Left forelimb (tissue), 1 donor: ENCODE measurements around the gene SPDYE16.
A peak's percentile ranks its signal among the peaks of the same experiment; 100 is the strongest.
"Not testable (repeated sequence)": the region's sequence is repeated elsewhere in the genome, so short reads cannot be mapped to it uniquely, and the experiment has no call there.

ENCODE experiments used
- DNase-seq: peaks from one replicate; pipeline ENCODE4 v3.0.0-alpha.2; 2018; ENCODE audit warnings: low spot score

SPDYE16 gene

GRCh38 chr7:76549855-76550248 lies 6.8 kb upstream of the SPDYE16 start:
- DNase-seq, result not testable (repeated sequence)

- peak; percentile 87 for DNase-seq
Measured at GRCh38 chr7:76549025-76549854, 6.1 kb upstream of the SPDYE16 start.

DNA sequence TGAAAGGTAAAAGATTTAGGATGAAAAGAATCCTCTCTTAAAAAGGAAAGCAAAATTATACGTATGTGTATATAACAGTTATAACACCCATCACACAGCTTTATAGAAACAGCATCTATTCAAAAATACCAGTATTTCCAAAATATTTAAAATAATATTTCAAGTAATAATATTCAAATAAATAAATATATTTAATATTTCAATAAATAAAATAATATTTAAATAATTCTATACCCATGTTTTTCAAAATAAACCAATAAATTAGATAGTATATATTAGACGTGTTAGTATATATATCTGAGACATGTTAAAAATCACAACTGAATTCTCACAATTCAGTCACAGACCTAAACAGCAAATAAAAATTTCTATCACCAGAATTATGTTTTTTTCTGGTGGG lies 11.5 kb downstream of the SPDYE16 start:
- not testable (repeated sequence) for DNase-seq

- DNase-seq, result not testable (repeated sequence)
Measured at GRCh38 chr7:76526183-76526582, 16.9 kb downstream of the SPDYE16 start.

DNA sequence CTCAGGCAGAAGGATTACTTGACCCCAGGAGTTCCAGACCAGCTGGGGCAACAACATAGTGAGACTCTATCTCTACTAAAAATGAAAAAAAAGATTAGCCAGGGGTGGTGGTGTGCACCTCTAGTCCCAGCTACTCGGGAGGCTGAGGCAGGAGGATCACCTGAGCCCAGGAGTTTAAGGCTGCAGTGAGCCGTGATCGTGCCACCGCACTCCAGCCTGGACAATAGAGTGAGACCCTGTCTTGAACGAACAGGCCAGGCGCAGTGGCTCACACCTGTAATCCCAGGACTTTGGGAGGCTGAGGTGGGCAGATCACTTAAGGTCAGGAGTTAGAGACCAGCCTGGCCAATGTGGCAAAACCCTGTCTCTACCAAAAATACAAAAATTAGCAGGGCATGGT lies 26.2 kb downstream of the SPDYE16 start:
- not testable (repeated sequence) for DNase-seq

- peak; percentile 77 for DNase-seq
Measured at GRCh38 chr7:76515999-76516443, 27.1 kb downstream of the SPDYE16 start.

DNA sequence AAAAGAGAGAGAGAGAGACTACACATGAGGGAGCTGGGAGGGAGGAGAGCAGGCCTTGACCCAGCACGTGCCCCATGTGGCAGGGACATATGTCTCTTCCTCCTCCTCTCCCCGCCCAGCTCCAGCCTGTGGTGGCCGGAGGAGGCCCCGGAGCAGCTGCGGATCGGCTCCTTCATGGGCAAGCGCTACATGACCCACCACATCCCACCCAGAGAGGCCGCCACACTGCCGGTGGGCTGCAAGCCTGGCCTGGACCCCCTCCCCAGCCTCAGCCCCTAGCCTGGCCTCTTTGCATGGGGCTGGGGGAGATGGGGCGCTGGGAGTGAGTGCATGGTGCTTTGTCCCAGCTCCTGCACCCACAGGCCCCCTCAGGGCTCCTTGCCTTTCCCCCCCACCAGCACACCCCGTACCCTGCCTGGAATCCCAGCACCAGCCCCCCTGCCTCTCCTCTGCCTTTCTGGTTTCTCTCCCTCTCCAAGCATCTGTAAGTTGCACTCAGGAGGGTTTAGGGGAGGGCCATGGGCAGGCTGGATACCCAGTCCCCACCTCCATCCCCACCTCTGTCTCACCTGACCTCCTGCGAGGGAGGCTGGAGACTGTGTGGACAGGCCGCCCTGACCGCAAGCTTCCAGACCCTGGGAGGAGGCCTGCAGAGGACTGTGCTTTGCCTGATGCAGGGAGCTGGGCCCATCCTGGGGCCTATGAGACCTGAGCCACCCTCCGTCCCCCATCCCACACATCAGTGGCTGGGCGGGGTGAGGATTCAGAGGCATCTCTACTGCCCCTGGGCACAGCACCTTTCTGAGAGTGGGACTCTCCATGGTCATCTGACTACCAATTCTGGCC lies 27.9 kb downstream of the SPDYE16 start:
- DNase-seq, result peak; percentile 62

DNA sequence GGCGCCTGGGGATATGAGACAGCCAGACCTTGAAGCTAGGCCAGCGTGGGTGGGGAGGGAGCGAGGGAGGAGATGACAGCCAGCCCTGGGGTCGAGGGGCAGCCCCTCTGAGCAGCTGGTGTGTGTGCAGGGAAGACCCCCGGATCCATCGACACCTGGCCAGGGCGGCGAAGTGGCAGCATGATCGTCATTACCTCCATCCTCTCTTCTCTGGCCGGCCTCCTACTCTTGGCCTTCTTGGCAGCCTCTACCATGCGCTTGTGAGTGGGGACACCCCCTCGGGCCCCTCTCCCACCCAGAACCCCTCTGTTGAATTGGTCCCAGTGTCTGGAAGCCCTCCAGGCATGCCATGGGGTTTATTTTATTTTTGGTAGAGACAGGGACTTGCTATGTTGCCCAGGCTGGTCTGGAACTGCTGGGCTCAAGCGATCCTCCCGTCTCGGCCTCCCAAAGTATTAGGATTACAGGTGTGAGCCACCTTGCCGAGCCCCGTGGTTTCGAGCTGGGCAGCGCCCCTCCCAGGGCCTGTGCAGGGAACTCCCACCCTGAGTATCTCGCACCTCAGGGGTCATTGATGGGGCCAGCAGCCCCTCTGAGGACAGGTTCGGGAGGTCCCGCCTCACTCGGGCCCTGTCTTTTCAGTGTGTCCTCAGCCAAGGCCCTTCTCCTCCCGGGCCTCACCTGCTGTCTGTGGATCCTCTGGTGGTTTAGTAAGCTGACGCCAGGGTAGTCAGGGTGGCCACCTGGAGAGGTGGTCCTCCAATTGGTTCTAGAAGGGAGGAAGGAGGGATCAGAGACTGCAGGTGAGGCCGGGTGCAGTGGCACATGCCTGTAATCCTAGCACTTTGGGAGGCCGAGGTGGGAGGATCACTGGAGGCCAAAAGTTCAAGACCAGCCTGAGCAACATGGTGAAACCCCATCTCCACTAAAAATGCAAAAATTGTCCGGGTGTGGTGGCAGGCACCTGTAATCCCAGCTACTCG lies 29.0 kb downstream of the SPDYE16 start:
- DNase-seq, result peak; percentile 25

DNA sequence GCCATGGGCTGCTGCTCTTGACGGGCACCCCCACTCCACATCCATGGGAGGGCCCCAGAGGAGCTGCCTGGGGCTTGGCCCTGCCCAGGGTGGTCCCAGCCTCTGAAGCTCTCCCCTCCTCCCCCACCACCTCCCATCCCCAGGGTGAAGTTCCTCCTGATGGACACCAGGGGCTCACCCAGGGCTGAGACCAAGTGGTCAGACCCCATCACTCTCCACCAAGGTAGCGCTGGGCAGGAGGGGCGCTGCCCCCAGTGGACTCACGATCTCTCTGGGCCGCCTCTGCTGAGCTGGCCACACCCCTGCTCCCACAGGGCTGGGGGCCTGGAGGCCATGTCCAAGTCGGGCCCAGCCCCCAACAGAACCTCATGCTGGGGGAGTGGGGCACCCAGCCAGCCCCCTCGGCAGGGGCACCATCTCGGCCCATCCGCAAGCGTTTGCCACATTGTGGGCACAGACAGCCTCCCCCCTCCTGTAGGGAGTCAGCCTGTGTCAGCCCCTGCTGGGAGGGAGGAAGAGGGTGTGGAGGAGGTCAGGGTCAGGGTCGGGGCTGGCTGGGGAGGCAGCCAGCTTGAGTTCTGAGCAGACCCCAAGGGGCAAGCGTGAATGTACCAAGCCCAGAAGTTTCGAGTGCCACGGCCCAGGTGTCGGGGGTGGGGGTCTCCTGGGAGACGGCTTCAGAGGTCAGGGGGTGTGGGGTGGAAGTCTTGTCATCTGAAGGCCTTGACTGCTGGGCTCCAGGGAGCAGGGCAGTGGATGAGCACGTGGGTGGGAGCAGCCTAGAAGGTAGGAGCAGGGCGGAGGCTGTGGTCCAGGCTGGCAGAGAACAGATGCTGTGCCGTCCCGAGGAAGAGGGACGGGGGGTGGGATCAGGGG lies 29.9 kb downstream of the SPDYE16 start:
- DNase-seq, result peak; percentile 62

DNA sequence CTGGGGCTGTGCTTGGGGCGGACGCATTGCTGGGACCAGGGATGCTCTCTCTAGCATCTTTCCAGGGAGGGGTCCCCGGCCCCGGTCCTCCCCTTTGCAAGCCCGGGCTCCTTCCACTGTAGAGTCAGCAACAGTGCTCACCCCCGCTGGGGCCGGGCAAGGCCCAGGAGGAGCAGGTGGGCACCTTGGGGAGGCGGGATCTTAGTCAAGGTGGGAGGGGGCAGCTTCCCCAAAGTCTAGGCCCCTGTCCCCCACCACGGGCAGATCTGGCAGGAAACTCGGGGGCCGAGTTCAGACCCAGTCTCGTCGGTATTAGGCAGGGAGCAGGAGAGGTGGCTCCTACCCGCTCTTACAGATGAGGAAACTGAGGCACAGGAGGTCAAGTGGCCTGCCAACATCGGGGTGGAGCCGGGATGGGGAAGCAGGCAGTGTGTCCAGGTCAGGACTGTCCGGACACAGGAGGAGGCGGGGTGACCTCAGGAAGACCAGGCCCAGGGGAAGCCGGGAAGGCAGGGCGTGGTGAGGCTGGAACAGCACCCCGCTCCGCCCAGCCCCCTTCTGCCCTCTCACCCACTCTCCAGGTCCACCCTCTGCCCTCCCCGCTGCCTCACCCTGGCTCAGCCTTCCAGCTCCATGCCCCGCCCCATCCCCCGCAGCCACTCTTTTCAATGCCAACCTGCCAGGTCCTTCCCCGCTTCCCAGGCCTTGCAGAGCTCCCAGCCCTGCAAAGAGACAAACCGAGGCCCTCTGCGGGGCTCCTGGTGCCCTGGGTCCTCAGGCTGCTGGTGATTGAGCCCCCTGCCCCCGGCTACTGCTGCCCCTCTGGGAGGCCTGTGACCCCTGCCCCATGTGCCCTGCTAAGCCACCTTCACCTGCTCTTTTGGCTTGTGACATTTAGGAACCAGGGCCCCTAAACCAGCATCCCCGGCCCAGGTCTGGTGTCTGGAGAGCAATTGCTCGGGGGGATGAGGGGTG lies 30.9 kb downstream of the SPDYE16 start:
- peak; percentile 1 for DNase-seq

DNA sequence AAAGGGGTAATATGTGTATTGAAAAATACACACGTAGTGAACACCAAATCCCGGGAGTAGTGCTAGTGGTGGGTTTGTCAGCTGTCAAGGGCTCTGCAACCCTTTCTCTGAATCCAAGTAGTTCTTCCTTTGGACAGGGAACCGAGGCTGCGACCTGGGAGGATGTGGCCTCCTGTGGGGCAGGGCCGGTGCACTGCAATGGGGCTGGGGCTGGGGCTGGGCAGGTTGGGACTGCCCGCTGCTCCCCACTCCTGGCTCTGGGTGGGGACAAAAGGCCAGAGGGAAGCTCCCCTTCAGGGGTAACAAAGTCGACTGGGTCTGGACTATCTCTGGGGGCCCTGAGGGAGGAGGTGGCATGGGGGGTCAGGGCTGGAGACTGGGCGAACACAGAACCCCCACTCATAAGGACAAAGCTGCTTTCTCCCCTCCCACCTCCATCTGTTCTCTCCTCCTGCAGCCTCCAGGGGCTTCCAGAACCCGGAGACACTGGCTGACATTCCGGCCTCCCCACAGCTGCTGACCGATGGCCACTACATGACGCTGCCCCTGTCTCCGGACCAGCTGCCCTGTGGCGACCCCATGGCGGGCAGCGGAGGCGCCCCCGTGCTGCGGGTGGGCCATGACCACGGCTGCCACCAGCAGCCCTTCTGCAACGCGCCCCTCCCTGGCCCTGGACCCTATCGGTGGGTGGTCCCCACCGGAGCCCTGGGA lies 31.7 kb downstream of the SPDYE16 start:
- peak; percentile 3 for DNase-seq

DNA sequence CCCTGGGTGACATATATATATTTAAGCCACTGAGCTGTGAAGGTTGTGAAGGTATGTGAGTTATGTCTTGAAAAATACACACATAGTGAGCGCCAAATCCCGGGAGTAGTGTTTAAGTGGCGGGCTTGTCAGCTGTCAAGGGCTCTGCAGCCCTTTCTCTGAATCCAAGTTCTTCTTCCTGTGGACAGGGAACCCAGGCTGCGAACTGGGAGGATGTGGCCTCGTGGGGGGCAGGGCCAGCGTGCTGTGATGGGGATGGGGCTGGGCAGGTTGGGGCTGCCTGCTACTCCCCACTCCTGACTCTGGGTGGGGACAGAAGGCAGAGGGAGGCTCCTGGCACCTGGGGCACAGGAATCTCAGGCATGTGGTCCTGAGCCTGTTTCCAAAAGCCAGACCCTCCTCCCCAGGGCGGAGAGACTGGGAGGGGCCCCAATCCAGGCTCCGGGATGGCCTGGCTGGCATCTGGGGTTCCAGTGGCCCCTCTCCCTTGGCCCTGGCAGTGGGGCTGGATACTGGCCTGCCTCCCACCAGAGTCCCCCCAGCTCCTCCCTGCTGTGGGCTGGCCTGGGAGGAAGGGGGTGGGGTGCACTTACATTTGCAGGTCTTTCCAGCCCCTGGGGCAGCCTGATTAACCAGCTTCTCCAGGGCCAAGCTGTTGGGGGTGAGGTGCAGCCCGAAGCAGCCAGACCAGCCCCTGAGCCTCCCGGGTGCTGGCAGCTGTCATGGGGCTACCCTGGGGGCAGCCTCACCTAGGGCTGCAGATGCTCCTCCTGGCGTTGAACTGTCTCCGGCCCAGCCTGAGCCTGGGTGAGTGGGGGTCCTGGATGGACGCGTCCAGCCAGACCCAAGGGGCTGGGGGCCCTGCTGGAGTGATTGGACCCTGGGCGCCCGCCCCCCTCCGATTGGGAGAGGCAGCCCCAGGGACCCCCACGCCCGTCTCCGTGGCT lies 32.9 kb downstream of the SPDYE16 start, which contains the start of gene UPK3B:
TSS of gene UPK3B (plus strand) at position 622 of the 947 bp plus-strand sequence. CDS start at position 723, 101 bp downstream.
- DNase-seq, result peak; percentile 57

- DNase-seq, result no peak
Measured at GRCh38 chr7:76507723-76508406, 35.2 kb downstream of the SPDYE16 start.

DNA sequence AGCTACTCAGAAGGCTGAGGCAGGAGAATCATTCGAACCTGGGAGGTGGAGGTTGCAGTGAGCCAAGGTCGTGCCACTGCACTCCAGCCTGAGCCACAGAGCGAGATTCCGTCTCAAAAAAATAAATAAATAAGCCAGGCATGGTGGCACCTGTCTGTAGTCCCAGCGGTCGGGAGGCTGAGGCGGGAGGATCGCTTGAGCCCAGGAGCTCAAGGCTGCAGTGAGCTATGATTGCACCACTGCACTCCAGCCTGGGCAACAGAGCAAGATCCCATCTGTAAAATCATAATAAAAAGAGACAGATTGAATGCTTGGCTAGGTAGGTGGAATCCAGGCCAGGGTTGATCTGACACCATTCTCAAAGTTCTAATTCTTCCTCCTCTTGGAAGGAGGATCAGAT lies 36.5 kb downstream of the SPDYE16 start:
- DNase-seq, result not testable (repeated sequence)

- DNase-seq, result no peak
Measured at GRCh38 chr7:76506081-76506440, 37.0 kb downstream of the SPDYE16 start.

DNA sequence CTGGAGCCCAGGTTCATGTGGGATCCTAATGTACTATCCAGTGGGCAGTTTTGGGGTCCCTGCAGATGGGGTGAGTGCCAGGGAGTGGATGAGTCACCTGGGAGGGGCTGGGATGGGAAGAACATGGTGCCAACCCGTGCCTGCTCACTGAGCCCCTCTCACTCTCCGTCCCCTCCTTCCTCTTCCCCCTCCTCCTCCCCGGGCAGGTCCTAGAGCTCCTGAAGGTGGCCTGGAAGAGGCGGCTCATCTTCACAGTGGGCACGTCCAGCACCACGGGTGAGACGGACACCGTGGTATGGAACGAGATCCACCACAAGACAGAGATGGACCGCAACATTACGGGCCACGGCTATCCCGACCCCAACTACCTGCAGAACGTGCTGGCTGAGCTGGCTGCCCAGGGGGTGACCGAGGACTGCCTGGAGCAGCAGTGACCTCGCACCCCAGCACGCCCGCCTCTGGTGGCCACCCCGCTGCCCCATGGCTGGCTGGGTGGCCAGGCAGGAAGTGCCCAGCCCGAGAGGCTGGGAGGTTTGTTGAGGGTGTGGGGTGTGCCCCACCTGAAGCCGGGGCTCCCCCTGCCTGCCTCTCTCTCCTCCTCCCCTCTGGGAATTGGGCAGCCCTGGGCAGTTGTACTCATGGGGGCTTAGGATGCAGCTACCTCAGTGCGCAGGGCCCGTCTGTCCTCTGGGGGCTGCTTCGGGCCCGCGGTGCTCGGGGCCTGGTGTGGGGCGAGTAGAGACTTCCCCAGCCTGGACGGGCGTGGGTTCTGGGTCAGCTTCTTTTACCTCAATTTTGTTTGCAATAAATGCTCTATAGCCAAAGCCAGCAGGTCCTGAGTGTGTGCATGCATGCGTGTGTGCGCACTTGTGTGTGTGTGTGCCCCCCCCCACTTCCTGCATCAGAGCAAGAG lies 37.7 kb downstream of the SPDYE16 start:
- DNase-seq, result no peak
